SH-SY5Y (cell line): Measurements from ENCODE around the gene GBP2.

Source experiments
- GATA2 ChIP-seq: IDR thresholded peaks from 2 replicates; pipeline ENCODE4 v1.6.1; 2011; ENCODE audit warnings: mild to moderate bottlenecking, low read depth, low read length
- GATA3 ChIP-seq: IDR thresholded peaks from 2 replicates; pipeline ENCODE4 v1.6.1; 2011; ENCODE audit warnings: low read depth, mild to moderate bottlenecking, low read length, moderate library complexity

The GBP2 gene

GRCh38 chr1:89089962-89090361 lies 36.0 kb downstream of the GBP2 start:
- peak; percentile 37; the same call in 1 of the 2 replicates for TF ChIP-seq GATA3
- peak; percentile 33; the same call in 1 of the 2 replicates for TF ChIP-seq GATA2

- TF ChIP-seq GATA2 (no peak), GATA3 (no peak)
Measured at GRCh38 chr1:89088572-89088971, 37.3 kb downstream of the GBP2 start.

- TF ChIP-seq GATA3 = no peak
- no peak for TF ChIP-seq GATA2
Measured at GRCh38 chr1:89087241-89087640, 38.7 kb downstream of the GBP2 start.

- TF ChIP-seq GATA3 (no peak), GATA2 (no peak)
Measured at GRCh38 chr1:89085781-89086180, 40.1 kb downstream of the GBP2 start.

GRCh38 chr1:89081005-89081404 lies 44.9 kb downstream of the GBP2 start:
- TF ChIP-seq GATA3 (no peak), GATA2 (no peak)

- TF ChIP-seq GATA3 = no peak
- no peak for TF ChIP-seq GATA2
Measured at GRCh38 chr1:89070509-89070908, 55.4 kb downstream of the GBP2 start.

GRCh38 chr1:89069951-89070350 lies 56.0 kb downstream of the GBP2 start:
- no peak for TF ChIP-seq GATA3
- TF ChIP-seq GATA2 = no peak

- TF ChIP-seq GATA3 = no peak
- TF ChIP-seq GATA2 = no peak
Measured at GRCh38 chr1:89068291-89068690, 57.6 kb downstream of the GBP2 start.

- TF ChIP-seq GATA2 = no peak
- TF ChIP-seq GATA3 = no peak
Measured at GRCh38 chr1:89065079-89065868, 60.6 kb downstream of the GBP2 start, which contains the start of gene GBP1. GBP1 (minus strand) TSS chr1:89065208; CDS start chr1:89063234, 1,974 bp downstream.

- TF ChIP-seq GATA2 = no peak
- TF ChIP-seq GATA3 = no peak
Measured at GRCh38 chr1:89064632-89065031, 61.3 kb downstream of the GBP2 start.

GRCh38 chr1:89063094-89063493 lies 62.8 kb downstream of the GBP2 start:
- TF ChIP-seq GATA2 (no peak), GATA3 (no peak)

- TF ChIP-seq GATA3 = no peak
- TF ChIP-seq GATA2 = no peak
Measured at GRCh38 chr1:89060091-89060490, 65.8 kb downstream of the GBP2 start.
